Subcutaneous abdominal adipose tissue (tissue), 5 donors: ENCODE results near the gene SLC25A26.

ENCODE experiments used
- H3K27ac ChIP-seq: one replicate; pipeline ENCODE4 v1.7.0; 2013; ENCODE audit warnings: low read depth, mild to moderate bottlenecking, inconsistent platforms, low read length, moderate library complexity
- H3K27me3 ChIP-seq, 5 donors: one replicate each; pipeline ENCODE4 v1.7.0; 2013; ENCODE audit warnings: low read length in 5 of 5, inconsistent platforms in 1 of 5; ENCODE audit not compliant: control insufficient read depth in 5 of 5, insufficient read depth in 4 of 5
- H3K36me3 ChIP-seq, 5 donors: one replicate each; pipeline ENCODE4 v1.7.0; 2013; ENCODE audit warnings: low read length in 5 of 5; ENCODE audit not compliant: control insufficient read depth in 5 of 5, insufficient read depth in 5 of 5
- H3K4me1 ChIP-seq, 5 donors: one replicate each; pipeline ENCODE4 v1.7.0; 2013; ENCODE audit warnings: low read length in 5 of 5, mild to moderate bottlenecking in 3 of 5, moderate library complexity in 1 of 5; ENCODE audit not compliant: control insufficient read depth in 5 of 5, insufficient read depth in 5 of 5
- H3K4me3 ChIP-seq, 5 donors: one replicate each; pipeline ENCODE4 v1.7.0; 2013; ENCODE audit warnings: low read length in 5 of 5, low read depth in 1 of 5
- H3K9ac ChIP-seq, 5 donors: one replicate each; pipeline ENCODE4 v1.7.0; 2013; ENCODE audit warnings: low read length in 5 of 5, mild to moderate bottlenecking in 4 of 5, moderate library complexity in 3 of 5
- H3K9me3 ChIP-seq, 5 donors: one replicate each; pipeline ENCODE4 v1.7.0; 2013; ENCODE audit warnings: low read length in 5 of 5; ENCODE audit not compliant: control insufficient read depth in 5 of 5
- donor health status: healthy.
- donor health status: healthy.
- donor health status: healthy.
- donor health status: healthy.
- donor health status: healthy.

SLC25A26 gene

DNA sequence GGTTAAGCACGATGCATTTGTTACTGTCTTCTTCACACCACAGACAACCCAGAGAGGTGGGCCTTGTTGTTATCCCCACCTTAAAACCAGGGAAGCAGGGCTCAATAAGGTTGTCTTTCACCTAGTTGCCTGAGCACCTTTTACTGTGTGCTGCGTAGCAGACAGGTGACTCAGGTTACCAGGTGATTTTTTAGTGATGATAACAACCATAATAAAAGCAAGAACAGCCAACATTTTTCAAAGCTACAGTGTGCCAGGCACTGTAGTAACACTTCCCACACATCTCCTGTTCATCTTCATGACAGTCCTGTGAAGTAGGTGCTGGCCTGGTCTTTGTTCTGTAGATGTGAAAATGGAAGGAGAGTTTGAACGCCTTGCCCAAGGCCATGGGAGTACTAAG lies 132.2 kb downstream of the SLC25A26 start:
- Histone ChIP-seq H3K27me3 (no peaks in the 10 kb centered on the region), H3K4me3 (no peak overlapping the region), H3K9me3 (no peaks in the 10 kb centered on the region), H3K9ac (no peak overlapping the region), H3K36me3 (peaks cover 0 to under 1% (median 0%) of the 10 kb centered on the region in 5 donors), H3K27ac (no peak overlapping the region), H3K4me1 (no peaks in the 10 kb centered on the region)

DNA sequence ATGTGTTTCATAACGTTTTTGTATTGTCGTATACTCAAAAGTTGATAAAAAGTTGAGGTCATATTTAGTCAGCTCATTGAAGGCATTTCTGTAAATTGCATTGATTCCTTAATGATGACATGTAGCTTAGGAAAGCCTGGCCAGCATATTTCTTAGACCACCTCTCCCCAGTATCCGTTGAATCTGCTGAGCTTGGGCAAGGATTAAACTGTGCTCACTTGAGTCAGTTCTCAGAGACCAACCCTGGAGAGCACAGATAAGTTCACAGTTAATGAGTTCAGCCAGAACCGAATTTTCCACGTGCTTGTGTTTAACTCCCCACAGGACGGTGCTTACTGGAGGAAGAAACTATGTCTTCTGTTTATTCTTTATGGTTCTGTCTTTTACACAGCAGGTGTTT lies 132.7 kb downstream of the SLC25A26 start:
- Histone ChIP-seq H3K4me3 (no peak overlapping the region), H3K9me3 (no peaks in the 10 kb centered on the region), H3K27me3 (no peaks in the 10 kb centered on the region), H3K27ac (no peak overlapping the region), H3K4me1 (no peaks in the 10 kb centered on the region), H3K36me3 (no peaks in the 10 kb centered on the region), H3K9ac (no peak overlapping the region)

DNA sequence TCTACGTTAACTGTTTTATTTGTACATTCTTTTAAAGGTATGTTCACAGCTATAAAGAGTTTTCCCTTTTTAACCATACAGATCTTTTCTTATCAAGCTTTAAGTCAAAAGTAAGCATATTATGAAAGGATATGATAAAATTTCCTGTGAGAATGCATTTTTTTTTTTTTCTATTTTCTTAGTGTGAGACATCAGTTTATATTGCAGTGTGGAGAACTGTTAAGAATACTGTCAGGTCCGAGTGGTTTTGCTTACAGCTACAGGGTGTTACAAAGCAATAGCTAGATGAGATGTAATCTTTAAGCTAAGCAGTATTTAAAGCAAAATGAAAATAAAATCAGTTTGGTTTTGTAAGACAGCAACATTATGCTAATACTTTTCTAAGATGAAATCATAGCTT lies 133.2 kb downstream of the SLC25A26 start:
- H3K9me3 ChIP-seq: no peaks in the 10 kb centered on the region
- H3K36me3 ChIP-seq: no peaks in the 10 kb centered on the region
- no peak overlapping the region for H3K4me3 ChIP-seq
- H3K9ac ChIP-seq: no peak overlapping the region
- H3K4me1 ChIP-seq: no peaks in the 10 kb centered on the region
- no peaks in the 10 kb centered on the region for H3K27me3 ChIP-seq
- H3K27ac ChIP-seq: no peak overlapping the region

DNA sequence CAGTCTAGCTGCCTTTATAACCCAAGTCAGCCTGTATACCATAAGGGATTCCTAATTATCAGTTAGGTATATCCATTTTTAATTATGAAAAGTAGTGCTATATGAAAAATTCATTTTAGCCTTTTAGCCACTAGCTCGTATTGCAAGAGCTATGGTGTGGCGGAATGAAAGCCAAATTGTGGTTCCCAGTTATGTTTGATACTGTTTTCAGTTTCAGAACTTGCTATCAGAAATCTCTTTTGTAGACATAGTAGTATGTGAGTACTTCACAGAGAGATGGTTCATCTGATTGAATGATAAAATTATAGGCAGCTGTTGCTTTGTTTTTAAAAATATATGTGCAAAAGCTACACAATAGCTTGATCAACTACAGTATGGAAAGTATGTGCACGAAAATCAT lies 134.6 kb downstream of the SLC25A26 start:
- H3K9ac ChIP-seq: no peak overlapping the region
- H3K27me3 ChIP-seq: no peaks in the 10 kb centered on the region
- H3K9me3 ChIP-seq: no peaks in the 10 kb centered on the region
- no peaks in the 10 kb centered on the region for H3K4me1 ChIP-seq
- H3K36me3 ChIP-seq: no peaks in the 10 kb centered on the region
- H3K27ac ChIP-seq: no peak overlapping the region
- H3K4me3 ChIP-seq: no peak overlapping the region

DNA sequence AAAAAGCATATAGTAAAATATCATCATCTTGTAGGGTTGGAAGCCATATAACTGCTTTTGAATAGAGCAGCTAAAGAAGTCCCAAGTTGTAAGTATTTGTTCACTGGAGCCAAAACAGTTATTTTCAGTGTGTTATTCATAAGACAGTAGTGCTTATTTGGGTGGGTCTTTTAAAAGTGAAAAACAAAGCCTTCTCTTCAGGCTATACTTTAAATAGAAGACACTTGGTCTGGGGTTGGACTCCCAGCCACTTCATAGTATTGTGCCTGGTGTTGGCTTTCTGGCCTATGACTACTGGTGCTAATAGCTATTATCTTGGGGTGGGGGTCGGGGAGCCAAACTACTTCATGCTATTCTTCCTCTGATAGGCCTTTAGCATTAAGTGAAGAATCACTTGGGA lies 135.2 kb downstream of the SLC25A26 start:
- no peak overlapping the region for H3K4me3 ChIP-seq
- no peak overlapping the region for H3K9ac ChIP-seq
- no peak overlapping the region for H3K27ac ChIP-seq
- H3K27me3 ChIP-seq: no peaks in the 10 kb centered on the region
- no peaks in the 10 kb centered on the region for H3K9me3 ChIP-seq
- no peaks in the 10 kb centered on the region for H3K36me3 ChIP-seq
- no peaks in the 10 kb centered on the region for H3K4me1 ChIP-seq

DNA sequence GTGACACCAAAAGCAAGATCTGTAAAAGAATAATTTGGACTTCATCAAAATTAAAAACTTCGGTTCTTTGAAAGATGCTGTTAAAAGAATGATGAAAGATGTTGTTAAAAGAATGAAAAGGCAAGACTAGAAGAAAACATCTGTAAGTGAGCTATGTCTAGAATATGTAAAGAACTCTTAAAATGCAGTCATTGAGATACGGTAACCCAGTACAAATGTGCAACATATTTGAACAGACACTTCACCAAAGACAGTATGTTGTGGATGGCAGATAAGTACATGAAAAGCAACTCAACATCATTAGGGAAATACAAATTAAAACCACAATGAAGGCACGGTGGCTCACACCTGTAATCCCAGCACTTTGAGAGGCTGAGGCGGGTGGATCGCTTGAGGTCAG lies 140.6 kb downstream of the SLC25A26 start:
- H3K27me3 ChIP-seq: no peaks in the 10 kb centered on the region
- H3K36me3 ChIP-seq: no peaks in the 10 kb centered on the region
- no peak overlapping the region for H3K27ac ChIP-seq
- no peak overlapping the region for H3K9ac ChIP-seq
- no peak overlapping the region for H3K4me3 ChIP-seq
- H3K9me3 ChIP-seq: no peaks in the 10 kb centered on the region
- H3K4me1 ChIP-seq: peaks cover 0 to 18% (median 8%) of the 10 kb centered on the region in 5 donors

DNA sequence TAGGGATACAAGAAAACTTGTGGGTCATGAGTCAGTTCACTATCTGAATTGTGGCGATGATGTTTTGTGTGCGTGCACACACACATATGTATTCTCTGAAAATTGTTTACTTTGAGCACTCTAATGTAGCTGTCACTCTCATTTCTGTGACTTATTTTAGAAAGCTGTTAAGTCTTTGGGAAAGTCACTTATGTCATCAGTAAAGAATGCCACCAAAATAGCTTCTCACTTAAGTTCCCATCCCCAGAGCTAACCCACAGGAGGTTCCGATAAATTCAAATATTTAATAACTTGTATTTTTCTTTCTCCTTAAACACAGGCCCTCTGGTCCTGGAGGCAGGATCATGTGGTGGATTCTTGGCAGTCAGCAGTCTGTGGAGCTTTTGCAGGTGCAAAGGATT lies 141.7 kb downstream of the SLC25A26 start:
- no peaks in the 10 kb centered on the region for H3K27me3 ChIP-seq
- no peaks in the 10 kb centered on the region for H3K36me3 ChIP-seq
- H3K9ac ChIP-seq: no peak overlapping the region
- H3K27ac ChIP-seq: no peak overlapping the region
- H3K9me3 ChIP-seq: no peaks in the 10 kb centered on the region
- peaks cover 0 to 18% (median 8%) of the 10 kb centered on the region in 5 donors for H3K4me1 ChIP-seq
- no peak overlapping the region for H3K4me3 ChIP-seq

DNA sequence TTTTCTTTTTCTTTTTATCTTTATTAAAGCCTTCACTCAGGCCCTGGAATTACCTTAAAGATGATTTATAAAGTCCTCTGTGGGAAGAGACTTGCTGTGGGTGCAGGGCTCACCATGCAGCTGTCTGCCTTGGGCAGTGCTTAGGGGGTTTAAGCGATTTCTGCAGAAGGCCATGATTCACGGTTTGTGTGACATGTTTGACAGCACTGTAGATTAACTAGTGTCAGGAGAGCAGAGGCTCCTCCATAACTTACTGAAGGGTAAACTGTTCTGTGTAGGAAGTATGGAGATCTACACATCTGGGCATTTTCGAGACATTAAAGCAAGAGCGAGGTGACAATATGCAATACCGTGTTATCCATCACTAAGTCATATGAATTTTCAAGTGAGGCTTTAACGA lies 142.3 kb downstream of the SLC25A26 start:
- no peak overlapping the region for H3K9ac ChIP-seq
- no peaks in the 10 kb centered on the region for H3K27me3 ChIP-seq
- peaks cover 0 to 18% (median 8%) of the 10 kb centered on the region in 5 donors for H3K4me1 ChIP-seq
- H3K9me3 ChIP-seq: no peaks in the 10 kb centered on the region
- no peaks in the 10 kb centered on the region for H3K36me3 ChIP-seq
- H3K4me3 ChIP-seq: no peak overlapping the region
- no peak overlapping the region for H3K27ac ChIP-seq

DNA sequence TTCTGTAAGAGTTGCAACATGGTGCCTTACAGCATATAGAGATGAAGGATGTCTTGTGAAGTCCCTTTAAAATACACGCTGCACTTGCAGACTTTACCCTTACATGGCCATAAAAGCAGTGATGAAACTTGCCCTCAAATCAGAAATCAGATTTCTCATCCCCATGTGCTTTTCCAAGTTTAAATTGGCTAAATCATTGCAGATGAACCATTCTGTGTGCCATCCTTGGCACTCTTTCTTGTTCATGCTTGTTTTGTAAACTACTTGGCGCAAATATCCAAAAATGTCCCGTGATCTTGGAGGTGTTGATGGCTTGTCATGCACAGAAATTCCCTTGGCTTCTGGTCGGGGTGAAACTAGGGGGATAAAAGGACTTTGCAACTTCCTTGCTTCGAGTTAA lies 144.3 kb downstream of the SLC25A26 start:
- H3K27me3 ChIP-seq: no peaks in the 10 kb centered on the region
- H3K9me3 ChIP-seq: no peaks in the 10 kb centered on the region
- H3K9ac ChIP-seq: no peak overlapping the region
- H3K4me3 ChIP-seq: no peak overlapping the region
- H3K4me1 ChIP-seq: peaks cover 0 to 18% (median 8%) of the 10 kb centered on the region in 5 donors
- peak overlapping the region; percentile 49 for H3K27ac ChIP-seq
- peaks cover 0 to 5% (median 0%) of the 10 kb centered on the region in 5 donors for H3K36me3 ChIP-seq

DNA sequence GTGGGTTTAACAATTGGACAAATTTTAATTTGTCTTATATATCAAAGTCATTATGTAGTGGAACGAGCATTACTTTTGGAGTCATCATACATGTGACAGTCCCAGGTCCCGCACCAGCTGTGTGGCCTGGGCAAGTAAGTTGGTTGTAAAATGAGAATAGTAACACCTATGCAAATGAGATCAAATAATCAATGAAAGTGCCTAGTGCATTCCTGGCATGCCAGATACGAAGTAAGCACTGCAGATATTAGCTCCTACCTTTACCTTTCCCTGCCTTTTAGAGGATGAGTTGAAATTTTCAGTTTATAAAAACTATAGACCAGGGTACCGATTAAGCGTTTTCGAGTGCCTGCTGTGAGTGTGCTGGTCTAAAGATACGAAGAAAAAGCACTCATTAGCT lies 145.9 kb downstream of the SLC25A26 start:
- H3K27me3 ChIP-seq: no peaks in the 10 kb centered on the region
- no peaks in the 10 kb centered on the region for H3K9me3 ChIP-seq
- no peak overlapping the region for H3K9ac ChIP-seq
- no peak overlapping the region for H3K4me3 ChIP-seq
- H3K27ac ChIP-seq: no peak overlapping the region
- peaks cover 0 to 18% (median 8%) of the 10 kb centered on the region in 5 donors for H3K4me1 ChIP-seq
- peaks cover 0 to 19% (median 0%) of the 10 kb centered on the region in 5 donors for H3K36me3 ChIP-seq

DNA sequence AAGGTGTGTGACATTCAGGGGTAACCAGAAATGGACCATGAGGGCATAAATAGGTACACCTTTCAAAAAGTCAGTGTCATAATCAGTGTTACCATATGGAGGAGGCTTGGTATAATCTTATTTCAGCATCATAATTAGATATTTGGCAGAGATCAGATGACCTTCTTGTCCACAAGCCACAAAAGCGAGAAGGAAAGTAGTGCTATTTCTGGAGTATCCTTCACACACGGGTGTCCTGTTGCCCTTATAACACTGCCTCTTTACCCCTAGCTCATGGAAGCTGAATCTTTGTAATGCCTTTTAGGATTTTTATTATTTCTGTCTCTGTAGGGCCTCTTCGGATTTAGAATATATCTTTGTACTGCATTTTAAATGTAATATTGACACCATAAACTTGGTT lies 147.2 kb downstream of the SLC25A26 start:
- H3K27ac ChIP-seq: no peak overlapping the region

More for the DNA sequence above, 147.2 kb downstream of the SLC25A26 start:
- Histone ChIP-seq H3K9ac (no peak overlapping the region), H3K4me3 (no peak overlapping the region), H3K36me3 (peaks cover 0 to 24% (median 0%) of the 10 kb centered on the region in 5 donors), H3K27me3 (no peaks in the 10 kb centered on the region), H3K4me1 (peaks cover 0 to 18% (median 8%) of the 10 kb centered on the region in 5 donors), H3K9me3 (no peaks in the 10 kb centered on the region)
